ENCODE measurements around the gene CEP120.
"Not testable (repeated sequence)": the region's sequence is repeated elsewhere in the genome, so short reads cannot be mapped to it uniquely, and the experiment has no call there.

The CEP120 gene

DNA sequence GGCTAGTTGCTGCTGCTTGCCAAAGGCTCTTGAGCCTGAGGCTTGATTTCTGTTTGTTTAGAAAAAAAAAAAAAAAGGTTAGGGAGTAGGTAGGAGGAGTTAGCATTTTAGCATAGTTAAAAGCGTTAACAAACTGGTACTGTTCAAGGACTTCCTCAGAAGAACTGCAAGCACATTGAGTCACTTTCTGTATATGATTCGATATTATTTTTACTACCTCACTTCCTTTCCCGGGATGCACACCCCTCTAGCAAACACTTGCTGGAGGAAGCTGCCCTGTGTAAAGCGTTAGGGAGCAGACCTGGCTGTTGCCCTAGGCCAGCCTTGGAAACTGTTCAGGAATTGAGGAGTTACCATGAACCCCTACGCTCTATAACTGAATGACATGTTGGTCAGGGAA, 15.7 kb upstream of the CEP120 start:
- DNase-seq (ENCODE audit: low read depth in 2 of 2), result no peak

DNA sequence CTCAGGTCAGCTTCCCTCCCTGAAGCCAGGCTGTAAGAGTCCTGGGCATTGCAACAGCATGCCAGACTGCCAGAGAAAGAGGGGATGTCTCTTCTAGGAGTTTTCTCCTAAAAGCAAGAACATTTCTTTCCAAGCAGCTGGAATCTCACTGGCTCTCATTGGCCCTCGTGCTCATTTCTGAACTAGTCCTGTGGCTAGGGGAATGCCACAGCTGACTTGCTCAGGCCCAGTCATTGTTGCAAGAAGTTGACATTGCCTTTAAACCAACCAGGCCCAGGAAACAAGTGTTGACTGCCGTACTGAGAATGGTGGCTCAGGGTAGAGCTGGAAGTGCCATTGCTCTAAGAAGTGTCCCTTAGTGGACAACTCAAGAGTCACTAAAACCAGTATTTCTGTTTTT, 15.0 kb upstream of the CEP120 start:
- DNase-seq (ENCODE audit: low read depth in 2 of 2), result no peak

- DNase-seq (ENCODE audit: low read depth in 2 of 2), result no peak
Observed at GRCh38 chr5:123436201-123436600, 13.0 kb upstream of the CEP120 start.

GRCh38 chr5:123434796-123435195, 11.6 kb upstream of the CEP120 start:
- no peak for DNase-seq (ENCODE audit: low read depth in 2 of 2)

GRCh38 chr5:123433596-123433995, 10.4 kb upstream of the CEP120 start:
- DNase-seq (ENCODE audit: low read depth in 2 of 2), result no peak

GRCh38 chr5:123430441-123430840, 7.2 kb upstream of the CEP120 start:
- DNase-seq (ENCODE audit: low read depth in 2 of 2), result not testable (repeated sequence)

DNA sequence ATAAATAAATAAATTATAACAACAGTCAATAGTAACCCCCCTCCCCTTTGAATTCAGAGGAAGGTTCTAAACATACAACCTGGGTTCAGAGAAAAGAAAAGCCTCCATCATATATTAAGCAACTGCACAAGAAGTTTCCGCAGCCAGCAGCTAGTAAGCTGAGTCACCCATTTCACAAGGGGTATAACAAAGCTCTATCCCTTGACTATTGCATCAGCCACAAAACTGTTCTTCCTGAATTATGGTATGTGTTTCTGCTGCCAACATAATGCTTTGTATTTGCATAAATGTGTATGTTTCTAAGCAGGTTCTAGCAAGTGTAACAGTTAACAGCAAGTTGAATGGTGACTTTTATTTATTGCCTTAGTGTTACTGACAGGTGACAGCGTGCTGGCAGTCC, 6.8 kb upstream of the CEP120 start:
- no peak for DNase-seq (ENCODE audit: low read depth in 2 of 2)

DNA sequence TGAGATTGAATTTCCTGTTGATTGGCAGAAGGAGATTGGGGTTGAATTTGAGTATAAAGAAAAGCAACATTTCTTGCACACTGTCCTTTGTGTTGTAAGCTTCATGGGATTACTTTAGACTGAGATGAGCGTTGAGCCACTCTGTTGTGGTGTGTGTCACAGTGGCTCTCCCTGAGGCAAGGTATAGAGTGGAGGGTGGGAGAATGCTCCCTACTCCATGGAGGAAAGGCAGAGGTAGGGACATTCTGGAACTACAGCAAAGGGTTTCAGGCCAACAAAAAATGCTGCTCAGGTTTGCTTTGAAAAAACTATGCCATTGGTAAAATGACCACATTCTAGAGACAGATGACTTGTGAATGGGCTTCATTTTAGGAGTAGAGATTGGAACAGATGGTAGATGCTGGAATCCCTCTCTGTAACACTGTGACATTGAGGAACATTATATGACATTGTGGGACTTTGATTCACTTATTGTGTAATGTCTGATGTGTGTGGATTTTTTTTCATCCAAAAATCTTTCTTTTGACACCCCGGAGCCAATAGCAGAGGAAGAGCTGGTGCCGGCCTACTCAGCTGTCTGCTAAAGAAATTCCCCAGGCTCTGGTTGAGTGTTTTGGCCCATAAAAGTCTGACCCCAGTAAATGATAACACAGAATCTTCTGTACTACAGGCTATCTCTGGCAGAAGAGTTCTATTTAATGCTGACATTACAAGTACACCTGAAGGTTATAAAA, 6.2 kb upstream of the CEP120 start:
- no peak for DNase-seq (ENCODE audit: low read depth in 2 of 2)

DNA sequence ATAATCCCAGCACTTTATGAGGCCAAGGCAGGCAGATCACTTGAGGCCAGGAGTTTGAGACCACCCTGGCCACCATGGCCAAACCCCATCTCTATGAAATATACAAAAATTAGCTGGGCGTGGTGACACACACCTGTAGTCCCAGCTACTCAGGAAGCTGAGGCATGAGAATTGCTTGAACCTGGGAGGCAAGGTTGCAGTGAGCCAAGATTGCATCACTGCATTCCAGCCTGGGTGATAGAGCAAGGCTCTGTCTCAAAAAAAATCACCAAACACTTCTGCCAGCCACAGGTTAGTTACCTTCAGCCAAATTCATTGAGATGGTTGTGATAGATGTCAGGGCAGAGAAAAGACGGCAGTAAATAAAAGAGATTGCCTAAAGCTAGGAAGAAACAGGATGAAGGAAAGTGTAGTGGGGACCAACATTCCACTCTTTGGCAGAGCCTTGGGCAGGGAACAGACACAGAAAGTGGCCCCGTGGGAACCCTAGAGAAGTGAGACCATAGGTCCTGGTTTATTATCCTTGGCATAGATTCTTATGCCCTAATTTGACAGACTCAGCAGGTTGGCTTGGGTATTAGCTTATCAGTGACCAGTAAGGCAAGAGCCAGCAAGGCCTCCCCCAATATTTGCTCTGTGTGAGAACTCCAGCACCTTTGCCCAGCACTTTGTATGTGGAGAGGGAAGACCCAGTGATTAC, 5.5 kb upstream of the CEP120 start:
- no peak for DNase-seq (ENCODE audit: low read depth in 2 of 2)

- DNase-seq (ENCODE audit: low read depth in 2 of 2), result no peak
Observed at GRCh38 chr5:123427281-123427680, 4.1 kb upstream of the CEP120 start.

DNA sequence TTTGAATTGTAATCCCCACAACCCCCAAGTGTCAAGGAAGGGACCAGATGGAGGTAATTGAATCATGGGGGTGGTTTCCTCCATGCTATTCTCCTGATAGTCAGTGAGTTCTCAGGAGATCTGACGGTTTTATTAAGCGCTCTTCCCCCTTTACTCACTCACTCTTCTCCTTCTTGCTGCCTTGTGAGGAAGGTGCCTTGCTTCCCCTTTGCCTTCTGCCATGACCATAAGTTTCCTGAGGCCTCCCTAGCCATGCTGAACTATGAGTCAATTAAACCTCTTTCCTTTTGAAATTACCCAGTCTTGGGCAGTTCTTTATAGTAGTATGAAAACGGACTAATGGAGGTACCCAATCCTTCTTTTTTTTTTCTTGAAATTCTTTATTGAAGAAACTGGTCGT, 2.2 kb upstream of the CEP120 start:
- no peak for DNase-seq (ENCODE audit: low read depth in 2 of 2)

DNA sequence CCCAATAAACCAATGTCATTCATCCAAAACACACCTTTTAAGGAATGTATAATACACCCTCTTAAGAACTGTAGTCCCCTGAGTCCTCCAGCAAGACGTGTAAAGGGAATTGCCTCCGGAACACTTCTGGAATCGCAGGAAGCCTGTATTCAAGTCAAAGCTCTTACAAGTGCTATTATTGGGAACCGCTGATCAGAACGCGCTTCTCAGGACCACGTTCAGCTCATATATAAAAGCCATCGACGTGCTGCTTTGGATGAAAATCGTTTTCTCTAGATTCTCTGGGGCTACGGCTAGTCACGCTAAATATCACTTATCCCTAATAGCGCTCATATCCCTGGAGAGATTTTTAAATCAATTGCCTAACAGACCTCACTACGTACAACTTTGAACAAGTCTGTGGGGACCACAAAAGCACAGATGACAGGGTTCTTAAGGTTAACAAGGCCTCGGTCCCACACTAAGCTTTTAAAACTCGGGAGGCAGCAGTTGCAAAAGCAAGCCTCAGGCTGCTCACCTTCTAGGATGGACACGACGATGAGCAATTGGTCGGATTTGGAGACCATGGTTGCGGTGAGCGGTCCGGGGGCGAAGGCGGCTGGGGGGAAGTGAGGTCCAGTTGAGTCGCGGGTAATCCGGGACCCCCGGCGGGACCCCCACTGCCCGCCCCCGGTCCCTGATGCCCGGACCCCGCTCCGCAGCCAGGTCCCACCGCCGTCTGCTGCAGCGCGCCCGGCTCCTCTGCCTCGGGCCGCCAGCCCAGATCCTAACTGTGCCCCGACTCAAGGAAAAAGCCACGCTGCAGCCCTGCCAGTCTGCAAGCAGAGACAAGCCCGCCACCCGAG, 548 bp downstream of the CEP120 start:
- no peak for DNase-seq (ENCODE audit: low read depth in 2 of 2)

GRCh38 chr5:123421773-123422172, 1.4 kb downstream of the CEP120 start:
- no peak for DNase-seq (ENCODE audit: low read depth in 2 of 2)

DNA sequence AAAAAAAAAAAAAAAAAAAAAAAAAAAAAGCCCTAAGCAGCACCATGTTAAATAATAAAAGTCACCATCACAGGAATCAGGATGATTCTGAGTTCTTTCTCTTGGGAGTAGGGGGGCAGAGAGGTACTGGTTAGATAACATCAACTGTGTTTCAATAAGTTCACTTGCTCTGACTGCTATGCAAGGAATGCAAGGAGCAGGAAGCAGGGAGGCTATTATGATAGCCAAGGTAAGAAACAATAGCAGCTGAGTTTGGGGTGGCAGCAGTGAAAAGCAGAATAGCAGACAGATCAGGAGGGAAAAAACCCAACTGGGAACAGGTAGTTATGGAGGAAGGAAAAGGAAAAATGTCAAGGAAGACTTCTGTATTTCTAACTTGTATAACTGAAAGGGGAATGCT, 8.2 kb downstream of the CEP120 start:
- no peak for DNase-seq (ENCODE audit: low read depth in 2 of 2)

DNA sequence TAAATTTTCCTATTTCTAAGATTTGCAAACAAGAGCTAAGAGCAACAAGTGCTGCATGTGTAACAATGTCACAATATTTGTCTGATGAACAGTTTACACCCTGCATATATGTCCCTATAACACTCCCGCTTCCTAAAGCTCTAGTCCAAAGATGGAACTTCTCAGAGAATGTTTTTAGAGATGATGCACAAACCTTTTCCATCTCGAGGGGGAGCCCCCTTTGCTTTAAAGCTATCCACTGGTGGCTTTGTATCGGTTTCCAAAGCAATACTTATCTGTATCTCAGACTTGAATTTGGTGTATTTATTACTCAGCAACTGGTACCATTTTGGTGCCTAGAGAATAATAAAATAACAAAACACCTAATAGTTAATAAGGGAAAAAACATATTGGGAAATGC, 11.0 kb downstream of the CEP120 start:
- no peak for DNase-seq (ENCODE audit: low read depth in 2 of 2)

DNA sequence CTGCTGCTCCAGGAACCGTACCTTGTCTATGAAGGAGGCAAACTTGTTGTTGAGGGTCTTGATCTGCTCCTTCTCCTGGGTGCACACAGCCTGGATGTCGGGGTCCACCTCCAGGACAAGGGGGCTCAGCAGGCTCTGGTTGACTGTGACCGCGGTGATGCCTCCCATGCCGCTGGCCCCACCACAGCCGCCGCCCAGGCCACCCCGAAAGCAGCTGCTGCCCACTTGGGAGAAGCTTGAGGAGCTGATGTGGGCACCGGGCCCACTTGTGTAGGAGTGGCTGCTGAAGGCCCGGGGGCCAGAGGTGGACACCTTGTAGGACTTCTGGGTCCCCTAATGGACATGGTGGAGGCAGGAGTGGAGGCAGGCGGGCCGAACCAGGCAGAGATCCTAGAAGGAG, 21.2 kb downstream of the CEP120 start:
- not testable (repeated sequence) for DNase-seq (ENCODE audit: low read depth in 2 of 2)

GRCh38 chr5:123401320-123401719, 21.9 kb downstream of the CEP120 start:
- DNase-seq (ENCODE audit: low read depth in 2 of 2), result no peak

GRCh38 chr5:123400870-123401291, 22.3 kb downstream of the CEP120 start:
- DNase-seq (ENCODE audit: low read depth in 2 of 2), result not testable (repeated sequence)

DNA sequence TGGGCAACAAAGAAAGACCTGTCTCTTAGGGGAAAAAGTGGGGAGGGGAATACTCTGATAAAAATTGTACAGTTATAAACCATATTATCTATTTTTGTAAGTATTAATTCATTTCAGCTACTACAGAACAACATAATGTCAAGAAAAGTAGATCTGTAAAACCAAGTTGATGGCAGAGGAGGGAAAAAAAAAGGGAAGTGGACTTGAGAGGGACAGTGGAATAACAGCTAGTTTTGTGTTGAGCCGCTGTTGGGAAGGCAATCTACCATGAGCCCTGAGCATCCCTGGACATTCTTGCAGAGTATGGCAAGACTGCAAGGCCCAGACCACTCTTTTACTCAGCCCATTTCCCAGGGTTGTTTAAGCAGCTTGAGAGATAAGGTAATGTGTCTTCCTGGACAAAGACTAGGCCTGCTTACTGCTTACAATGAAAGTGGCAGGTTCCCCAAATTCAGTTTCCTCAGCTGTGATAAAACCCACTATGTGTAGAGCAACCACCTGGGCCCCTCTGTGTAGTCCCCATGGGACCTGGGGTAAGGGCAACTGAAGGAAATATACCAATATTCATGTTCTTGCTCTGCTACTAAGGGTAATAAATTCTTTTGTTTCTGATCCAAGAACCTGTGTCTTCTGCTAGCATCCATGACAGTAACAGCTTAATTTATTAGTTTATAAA, 25.0 kb downstream of the CEP120 start:
- DNase-seq (ENCODE audit: low read depth in 2 of 2), result no peak

- DNase-seq (ENCODE audit: low read depth in 2 of 2), result no peak
Observed at GRCh38 chr5:123397538-123397937, 25.7 kb downstream of the CEP120 start.

DNA sequence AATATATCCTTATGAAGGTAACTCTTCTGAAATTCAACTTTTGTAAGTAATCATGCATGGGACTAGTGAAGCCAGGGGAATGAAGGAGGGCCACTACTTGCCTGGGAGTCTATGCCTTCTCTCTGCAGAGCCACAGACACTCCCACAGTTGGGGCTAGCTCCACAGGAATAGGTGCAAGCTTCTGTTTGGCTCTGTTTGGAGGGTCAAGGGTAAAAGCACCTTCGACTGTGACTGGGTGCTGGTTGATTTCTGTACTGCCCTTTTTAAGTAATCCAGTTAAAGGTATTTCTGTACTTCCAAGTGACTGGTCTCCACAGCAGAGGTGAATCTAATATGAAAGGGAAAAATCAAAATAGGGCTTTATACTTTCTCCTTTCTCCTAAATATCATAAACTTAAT, 32.2 kb downstream of the CEP120 start:
- no peak for DNase-seq (ENCODE audit: low read depth in 2 of 2)

DNA sequence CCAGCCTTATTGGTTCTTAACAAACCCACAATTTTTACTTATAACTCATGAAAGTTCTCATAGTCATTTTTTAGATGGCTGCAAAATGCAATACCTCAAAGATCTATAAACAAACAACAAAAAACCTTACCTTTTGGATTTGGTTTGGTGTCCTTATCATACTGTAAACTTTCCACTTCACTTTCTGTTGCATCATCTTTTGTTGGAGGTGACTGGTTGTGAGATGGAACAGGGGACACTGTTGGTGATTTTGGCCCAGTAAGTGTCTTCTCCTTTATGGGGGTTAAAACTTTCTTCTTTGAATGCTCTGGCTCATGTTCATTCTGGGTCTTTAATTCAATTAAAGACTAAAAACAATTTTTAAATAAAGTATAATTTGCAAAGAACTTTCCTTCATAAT, 33.4 kb downstream of the CEP120 start:
- DNase-seq (ENCODE audit: low read depth in 2 of 2), result no peak
